Activated CD8-positive, alpha-beta memory T cell treated with anti-CD3 and anti-CD28 coated beads, Interleukin-2, amount 50 U/mL, for 24 hours (primary cell): Measurements from ENCODE around the gene ZNF366.

Experiments used
- DNase-seq: peaks from one replicate; pipeline ENCODE4 v3.0.0-alpha.2; 2020; ENCODE audit errors: extremely low read depth

Gene ZNF366

DNA sequence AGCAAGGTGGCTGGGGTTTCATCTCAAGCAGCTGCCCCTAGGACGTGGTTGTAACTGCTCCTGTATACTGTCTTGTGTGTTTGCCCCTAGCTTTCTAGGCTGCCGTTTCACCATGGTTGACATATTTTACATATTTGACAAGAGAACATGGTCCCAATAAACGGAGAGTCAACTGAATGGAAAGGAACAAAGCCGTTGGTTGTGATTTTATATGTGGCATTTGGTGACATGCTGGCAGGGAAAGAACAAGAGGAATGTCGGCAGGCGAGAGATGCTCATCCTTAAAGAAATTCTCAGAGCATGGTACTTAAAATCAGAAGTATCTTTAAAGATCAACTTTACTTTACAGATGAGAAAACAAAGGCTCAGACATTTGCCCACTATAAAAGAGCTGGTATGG lies 11.8 kb downstream of the ZNF366 start:
- DNase-seq, result no peak

DNA sequence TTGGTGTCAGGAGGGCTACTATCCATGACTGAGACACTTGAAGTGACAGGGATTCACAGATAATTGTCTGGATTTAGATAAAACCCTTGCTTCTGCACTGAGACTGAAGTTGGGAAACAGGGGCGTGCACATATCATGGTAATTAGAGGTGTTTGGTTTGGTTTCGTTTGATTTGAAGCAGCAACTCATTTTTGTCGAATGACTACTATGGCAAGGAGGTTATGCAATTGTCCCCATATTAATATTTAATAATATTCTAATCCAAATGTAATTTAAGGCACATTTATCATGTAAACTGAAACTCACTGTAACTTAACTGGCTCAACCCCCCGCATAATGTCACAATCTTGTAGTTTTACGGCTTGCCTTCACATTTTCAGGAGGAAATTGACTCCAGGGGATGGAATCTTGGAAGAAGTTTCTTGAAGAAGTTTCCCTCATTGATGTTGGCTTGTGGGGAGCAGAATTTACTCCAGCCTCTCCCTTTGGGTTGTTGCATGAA lies 12.5 kb downstream of the ZNF366 start:
- no peak for DNase-seq

DNA sequence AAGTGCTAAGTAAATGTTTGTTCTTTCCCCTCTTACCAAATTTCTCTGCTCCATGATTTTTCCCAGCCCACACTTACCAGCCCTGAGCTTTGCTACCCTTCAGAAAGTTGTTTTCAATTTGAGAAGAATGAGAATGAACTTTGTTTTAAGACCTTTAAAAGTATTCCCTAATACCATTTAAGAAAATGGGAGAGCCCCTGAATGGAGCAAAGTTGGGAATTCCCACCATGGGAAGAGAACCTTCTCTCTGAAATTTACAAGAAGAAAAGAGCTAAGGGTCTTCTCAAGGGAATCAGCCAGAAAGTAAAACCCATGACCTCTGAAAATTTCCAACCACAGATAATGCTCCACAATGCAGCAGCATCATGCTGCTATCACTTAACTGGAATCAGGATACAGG lies 17.7 kb downstream of the ZNF366 start:
- no peak for DNase-seq

DNA sequence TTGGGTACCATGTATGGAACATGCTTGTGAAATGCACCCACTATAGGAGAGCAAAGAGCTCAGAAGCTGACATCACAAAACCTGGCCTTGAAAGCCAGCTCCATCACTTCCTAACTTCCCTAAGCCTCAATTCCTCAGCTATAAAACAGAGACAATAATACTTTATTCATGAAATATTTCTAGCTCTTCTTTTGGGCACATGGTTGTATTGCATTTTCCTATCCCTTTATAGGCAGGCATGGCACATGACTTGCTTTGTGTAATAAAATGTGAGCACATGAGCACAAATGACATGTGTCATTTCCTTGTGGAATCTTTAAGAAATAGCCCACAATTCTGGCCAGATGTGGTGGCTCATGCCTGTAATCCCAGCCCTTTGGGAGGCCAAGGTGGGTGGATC lies 18.5 kb downstream of the ZNF366 start:
- DNase-seq, result no peak

DNA sequence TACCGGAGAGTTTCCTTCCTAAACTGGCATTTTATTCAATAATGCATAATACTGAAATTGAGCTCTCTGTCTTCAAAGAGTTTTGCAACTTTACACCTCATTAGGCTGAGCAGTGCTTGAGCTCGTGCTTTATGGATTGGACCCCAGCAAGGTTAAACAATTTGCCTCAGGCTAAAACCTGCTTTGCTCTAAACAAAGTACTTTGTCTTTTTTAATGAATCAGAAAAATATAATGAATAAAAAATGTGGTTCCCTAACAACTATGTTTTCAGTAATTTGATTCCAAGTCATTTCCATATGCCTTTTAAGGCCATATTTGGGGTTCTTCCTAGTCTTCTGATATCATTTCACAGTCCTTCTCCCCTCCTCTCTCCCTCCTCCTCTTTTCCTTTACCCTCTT lies 20.0 kb downstream of the ZNF366 start:
- DNase-seq, result no peak

DNA sequence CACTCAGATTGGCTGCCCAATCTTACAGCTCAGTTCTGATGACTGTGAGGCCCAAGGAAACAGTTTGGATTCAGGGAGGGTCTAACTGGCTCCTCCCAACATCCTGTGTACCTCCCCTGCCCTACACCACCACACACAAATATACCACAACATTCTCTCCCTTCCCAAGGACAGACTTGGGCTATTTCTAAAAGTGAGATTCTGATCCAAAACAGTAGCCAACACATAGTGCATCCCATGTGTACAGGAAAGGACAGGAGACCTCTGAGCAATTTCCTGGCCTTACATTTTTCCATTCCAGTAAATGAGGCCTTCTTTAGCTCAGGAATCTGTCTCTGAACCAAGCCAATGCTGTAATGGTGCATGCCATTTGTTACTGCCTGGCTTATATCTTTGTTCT lies 20.8 kb downstream of the ZNF366 start:
- no peak for DNase-seq

DNA sequence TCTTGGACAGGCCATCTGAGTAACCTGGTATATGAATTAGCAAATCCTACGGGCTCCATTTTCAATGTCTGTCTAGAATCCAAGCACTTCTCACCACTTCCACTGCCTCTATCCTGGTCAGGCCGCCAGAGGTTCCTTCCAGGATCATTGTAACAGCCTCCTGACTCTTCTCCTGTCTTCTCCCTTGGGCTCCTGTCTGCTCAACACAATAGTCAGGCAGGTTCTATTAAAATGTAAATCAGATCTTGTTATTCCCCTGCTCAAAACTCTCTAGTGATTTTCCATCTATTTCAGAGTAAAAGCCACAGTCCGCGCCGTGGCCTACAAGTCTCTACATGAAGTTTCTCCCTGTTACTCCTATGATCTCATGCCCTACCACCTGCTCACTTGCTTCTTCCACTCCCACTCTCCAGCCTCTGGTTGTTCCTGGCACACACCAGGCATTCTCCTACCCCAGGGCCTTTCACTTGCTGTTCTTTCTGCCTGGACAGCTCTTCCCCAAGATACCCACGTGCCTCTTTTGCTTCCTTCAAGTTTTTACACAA lies 21.7 kb downstream of the ZNF366 start:
- no peak for DNase-seq

DNA sequence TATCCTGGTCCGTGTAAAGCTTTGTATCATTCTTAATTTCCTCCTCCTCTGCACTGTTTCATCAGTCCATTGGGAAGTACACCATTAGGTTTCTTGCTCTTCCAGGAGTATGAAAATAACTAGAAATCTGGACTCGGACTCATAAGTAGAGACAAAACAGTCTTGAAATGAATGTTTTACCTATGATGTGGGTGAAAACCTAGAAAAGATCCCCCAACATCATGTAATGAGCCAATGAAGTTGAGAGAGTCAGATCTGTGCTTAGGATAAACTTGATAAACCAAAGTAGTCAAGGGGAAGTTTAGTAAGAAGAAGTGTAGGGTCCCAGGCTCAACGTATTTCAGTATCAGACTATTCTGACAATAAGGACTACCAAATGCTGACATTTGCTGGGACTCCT lies 25.2 kb downstream of the ZNF366 start:
- no peak for DNase-seq

DNA sequence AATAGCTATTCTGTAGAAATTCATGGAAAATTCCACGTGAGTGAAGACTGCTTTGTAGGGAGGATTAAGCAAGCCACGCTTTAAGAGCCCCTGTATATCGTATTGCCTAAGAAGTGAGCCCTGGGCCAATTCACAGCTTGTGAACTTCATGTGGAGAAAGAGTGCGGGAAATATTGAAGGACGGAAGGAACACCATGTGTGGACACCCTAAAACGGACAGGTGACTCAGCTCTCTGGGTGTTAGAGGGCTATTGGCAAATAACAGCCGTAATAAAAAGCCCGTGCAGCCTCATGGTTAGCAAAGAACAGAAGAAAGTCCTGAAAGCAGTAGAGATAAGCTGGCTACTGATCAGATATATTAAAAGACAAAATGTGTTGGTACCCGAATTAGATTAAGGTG lies 26.4 kb downstream of the ZNF366 start:
- no peak for DNase-seq

DNA sequence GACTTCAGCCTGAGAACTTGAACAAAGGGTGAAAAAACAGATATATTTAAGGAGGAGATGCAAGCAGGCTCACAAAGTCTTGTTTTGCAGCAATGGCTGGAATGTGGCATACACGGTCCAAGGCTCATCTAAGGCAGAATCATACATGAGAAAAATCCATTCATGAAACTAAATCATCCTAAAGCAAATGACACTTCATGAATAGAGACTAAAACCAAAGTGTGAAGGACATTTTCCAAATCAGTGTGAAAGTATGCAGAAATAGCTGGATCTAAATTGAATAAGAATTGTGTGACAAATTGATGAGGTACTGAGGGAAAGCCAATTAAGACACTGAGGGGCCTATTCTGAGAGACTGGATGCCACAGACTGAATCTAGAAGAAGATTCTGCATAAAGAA lies 27.3 kb downstream of the ZNF366 start:
- no peak for DNase-seq

DNA sequence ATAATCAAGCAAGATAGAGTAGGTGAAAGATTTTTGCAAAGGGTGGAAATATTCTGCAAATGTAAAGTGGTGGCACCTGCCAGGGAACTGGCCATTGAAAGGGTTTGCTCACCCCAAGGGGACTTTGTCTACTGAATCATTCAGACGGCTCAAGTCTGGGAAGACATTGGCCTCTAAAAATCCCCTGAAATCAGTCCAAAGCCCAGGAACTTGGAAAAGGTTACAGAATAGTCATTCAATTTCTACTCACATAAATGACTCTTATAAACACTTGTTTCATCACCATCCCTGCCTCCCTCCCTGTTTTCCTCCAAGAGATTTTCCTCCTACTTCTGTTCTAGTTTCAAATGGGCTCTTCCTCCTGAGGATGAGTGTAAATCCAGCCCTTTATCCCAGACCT lies 28.5 kb downstream of the ZNF366 start:
- no peak for DNase-seq

DNA sequence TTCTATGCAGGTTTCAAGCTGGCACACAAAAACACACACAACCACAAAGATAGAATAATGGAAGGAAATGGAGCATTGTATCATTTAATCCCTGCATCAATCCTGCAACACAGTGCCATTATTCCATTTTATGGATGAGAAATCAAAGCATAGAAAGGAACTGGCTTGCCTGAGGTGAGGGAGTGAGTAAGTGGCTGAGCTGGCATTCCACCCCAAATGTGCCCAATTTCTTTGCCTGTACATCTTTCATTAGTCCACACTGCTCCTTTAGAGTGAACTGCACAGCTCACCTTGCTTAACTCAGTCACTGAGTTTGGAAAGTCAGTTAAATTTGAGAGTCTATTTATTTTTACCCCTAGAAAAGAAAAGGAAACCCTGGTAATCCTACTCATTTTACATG lies 28.9 kb downstream of the ZNF366 start:
- DNase-seq, result no peak

DNA sequence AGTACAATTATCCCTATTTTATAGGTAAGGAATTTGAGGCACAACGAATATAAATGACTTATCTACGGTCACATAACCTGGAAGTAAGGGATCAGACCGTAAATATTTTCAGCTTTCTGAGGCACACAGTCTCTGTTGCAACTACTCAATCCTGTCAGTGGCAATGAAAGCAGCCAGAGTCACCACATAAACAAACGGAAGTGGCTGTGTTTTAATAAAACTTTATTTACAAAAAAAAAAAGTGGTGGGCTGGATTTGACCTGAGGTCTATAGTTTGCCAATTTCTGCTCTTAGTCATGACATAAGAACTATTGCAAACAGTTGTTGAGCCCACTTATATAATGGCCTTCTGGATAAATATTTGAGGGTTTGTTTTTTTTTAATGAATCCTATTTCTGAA lies 29.6 kb downstream of the ZNF366 start:
- no peak for DNase-seq

DNA sequence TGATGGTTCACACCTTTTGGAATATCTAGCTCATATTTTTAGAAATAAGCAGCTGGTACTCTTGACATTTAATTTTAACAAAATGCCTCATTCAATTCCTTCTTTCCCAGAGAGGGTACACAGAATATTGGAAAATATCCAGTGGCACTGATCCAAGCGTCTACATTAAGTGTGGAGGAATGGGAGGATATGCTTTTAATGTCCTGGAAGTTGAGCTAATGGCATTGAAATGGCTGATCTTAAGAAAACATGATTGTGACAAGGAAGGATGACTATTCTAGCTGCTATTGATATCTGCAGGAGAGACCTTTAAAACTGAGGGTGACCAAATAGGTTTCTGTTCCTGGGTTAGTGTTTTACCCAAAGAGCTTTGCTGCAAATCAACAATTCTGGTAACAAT lies 30.0 kb downstream of the ZNF366 start:
- no peak for DNase-seq

DNA sequence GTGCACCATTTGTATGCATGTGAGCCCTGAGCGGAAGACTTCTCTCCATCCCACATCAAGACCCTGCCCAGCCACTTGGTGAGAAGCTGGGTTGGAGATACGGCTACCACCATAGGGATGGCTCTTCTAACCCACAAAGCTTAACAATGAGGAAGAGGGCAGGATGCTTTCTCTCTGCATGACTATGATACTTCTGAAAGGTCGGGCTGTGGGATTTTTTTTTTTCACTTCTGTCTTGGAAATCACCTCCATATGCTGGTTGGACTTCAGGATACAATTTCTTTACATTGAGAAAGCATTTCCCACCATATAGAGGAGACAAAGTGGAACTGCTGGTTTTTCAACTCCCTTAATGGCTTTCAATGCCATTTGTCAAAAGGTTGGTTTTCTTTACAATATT lies 30.5 kb downstream of the ZNF366 start:
- DNase-seq, result no peak

DNA sequence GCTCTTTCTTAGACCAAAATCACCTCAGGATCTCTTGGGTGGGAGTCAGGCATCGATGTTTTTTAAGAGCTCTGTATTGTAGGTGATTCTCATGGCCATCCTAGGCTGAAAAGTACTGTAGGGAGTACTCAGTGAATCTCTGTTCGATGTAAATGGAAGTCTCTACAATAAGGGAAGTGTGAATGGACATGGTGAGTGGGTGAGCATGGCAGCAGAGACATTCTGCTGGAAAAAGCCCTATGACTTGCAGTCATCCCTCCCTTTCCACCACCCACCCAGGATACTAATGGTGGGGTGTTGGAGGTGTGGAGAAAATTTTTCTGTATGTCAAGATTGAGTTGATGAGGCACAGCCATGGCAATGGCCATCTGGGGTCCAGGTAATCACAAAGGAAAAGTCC lies 30.9 kb downstream of the ZNF366 start:
- DNase-seq, result no peak

DNA sequence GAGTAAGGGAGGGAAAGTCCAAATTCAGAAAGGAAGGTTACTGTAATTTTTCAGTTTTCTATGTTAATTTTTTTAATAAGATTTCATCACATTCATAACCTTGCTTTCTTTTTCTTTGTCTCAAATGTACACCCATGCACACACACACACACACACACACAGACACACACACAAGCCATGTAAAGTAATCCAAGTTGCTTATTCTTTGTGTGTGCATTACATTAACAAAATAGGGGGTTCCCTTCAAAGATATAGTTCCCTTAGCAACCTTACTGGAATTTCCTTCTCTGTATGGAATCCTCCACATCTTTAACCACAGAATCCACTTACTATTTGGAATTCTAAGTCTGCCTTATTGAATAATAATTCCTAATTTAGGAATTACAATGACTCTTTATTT lies 32.7 kb downstream of the ZNF366 start:
- DNase-seq, result no peak

DNA sequence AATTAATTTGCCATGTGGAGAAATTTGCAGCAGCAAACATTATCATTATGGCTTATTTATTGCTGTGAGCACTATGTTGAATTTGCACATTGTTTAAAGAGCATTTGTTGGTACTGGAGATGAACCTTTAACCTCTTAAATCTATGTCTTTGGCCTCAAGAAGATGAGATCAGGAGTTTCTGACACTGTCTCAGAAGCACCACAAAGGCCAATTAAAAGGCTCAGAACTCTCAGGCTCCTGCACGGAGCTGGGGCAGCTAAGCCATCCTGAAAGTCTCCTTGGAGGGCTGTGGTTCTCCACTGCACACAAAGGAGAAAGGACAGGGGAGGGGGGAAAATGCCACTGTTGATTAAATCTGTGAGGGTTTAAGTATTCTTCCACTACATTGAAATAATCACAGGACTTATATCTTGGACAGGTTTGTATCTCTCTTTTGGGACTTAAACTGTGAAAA lies 33.1 kb downstream of the ZNF366 start:
- no peak for DNase-seq

DNA sequence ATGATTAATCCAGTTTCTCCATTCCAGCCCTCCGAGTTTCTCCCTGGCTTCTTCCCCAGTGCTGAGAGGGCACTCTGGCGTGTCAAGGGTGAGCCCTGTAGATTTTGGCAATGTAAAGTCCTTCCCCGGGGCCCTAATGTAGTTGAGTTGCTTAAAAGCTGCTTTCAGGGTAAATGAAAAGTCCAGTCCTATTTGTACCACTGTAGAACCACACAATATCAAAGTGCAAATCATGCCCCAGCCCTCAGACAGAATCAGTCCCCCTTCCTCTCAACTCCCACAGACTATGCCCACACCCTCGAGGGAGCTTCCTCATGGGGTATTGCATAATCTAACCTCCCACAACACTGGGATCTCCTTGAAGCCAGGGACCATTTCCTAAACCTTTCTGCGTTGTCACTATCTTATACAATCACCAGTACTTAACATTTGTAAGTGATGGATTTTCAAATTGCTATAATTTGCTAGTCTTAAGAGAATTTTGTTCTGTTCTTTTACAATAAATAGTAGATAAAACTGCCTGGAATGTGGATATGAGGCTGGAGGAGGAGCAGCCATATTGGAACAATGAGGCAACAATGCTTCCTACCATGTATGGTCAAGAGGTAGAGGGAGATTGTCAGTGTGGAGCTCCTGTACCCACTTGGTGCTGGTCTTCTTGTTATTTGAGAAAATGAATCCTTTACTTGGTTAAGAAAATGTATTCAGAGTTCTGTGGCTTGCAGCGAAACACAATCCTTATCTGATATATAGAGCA lies 34.4 kb downstream of the ZNF366 start:
- no peak for DNase-seq

DNA sequence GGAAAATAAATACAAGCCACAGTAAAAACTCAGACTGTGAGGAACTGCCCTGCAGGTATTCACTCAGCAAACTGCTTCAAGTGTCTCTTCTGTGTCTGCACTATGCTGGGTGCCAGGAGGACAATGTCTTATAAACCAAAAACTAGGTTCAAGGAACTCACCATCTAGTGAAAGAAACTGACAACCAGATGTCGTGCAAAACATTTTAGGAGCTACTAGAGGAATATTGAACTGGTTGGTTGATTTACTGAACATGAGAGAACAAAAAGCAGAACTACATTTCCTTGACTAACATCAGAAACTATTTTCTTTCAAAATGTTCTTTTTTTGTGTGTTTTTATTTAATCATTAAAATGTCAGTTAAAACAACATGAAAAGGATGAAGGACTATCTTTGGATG lies 35.2 kb downstream of the ZNF366 start:
- no peak for DNase-seq

DNA sequence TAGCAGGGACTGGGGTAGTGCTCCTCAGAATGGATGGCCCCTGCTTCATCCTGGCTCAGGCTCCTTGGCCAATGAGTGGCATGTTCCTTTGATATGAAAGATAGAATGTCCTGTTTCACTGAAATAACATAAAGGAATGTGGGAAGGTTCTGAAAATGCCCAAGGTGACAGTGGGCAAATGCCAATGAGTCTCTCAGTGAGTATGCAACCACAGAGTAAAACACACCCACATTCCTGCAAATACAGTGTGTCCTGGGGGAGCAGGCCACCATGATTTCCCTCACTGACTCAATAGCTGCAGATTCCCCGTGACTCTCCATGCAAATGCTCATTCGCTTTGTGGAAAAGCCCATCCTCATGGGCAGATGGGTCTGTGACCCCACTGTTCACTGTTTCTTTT lies 36.4 kb downstream of the ZNF366 start:
- DNase-seq, result no peak

DNA sequence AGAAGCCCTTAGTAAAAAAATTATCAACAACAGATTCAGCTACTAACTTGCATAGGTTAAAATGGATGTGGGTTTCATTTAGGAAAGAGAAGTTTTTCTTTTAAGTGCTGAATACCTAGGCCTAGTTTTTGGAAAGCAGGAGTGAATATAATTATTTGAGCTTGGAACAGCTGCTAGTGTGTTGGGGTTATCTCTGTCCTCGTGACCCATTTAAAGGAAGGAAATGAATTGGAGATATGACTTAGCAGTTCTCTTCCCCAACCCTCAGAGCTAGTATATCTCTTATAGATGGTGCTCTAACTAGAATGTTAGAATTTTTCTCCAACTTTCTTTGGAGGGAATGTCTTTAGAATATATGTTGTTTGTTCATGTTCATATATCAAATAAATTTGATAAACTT lies 38.6 kb downstream of the ZNF366 start:
- DNase-seq, result no peak

DNA sequence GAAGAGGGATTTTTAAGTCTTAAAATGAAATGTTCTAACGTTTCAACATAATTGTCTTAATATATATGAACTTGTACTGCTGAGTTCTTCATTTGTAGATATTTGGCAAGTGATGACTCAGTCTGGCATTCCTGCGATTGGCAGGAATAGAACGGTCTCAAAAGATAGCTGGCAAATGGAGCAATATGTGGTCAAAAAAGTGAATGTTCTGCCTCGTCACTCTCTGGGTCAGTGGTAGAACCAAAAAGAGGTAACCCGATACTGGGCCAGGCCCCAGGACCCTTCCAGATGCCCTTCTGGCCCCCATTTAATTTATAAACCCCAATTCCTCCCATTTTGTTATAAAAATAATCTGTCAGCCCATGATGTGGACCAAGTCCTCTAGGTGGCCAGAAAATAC lies 39.2 kb downstream of the ZNF366 start:
- no peak for DNase-seq

DNA sequence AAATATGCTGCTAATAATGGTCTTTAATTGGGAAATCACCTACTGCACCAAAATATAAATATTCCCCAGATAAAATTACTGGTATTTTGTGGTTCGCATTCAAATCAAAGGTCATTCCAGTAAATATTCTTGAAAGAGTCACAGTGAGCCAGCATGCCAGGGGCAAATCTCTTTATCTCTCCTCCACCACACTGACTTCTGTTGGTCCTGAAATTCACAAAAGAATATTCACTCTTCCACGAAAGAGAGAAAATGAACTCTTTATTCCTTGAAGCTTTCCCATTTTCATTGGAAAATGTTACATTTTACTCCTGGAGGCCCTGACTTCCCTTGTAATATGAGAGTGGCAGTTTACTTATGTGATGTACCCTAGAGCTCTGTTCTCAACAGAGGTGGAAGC lies 39.7 kb downstream of the ZNF366 start:
- DNase-seq, result no peak
